ENCODE results near the gene PTBP2.

DNA sequence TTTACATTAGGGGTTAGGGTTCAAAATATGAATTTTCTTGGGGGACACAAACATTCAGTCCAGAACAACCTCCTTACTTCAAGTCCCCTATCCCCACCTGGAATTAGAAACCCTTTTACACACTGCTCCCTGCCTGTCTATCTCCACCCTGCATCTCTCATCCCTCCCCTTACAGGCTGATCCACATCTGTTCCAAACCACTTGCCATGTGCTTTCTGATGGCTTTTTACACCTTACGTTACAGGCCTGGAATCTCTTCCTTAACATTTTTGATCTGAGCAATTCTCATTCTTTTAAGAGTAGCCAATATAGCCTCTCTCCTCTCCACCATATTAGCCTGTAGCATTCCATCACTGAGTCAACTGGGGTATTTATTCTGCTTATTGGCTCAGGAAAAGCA, 122.0 kb downstream of the PTBP2 start:
- TF ChIP-seq POLR2AphosphoS5 (IDR thresholded peaks at IDR 0.05) (no peak), EP300 (IDR thresholded peaks at IDR 0.05) (no peak)
- TF ChIP-seq, protein P1, sequence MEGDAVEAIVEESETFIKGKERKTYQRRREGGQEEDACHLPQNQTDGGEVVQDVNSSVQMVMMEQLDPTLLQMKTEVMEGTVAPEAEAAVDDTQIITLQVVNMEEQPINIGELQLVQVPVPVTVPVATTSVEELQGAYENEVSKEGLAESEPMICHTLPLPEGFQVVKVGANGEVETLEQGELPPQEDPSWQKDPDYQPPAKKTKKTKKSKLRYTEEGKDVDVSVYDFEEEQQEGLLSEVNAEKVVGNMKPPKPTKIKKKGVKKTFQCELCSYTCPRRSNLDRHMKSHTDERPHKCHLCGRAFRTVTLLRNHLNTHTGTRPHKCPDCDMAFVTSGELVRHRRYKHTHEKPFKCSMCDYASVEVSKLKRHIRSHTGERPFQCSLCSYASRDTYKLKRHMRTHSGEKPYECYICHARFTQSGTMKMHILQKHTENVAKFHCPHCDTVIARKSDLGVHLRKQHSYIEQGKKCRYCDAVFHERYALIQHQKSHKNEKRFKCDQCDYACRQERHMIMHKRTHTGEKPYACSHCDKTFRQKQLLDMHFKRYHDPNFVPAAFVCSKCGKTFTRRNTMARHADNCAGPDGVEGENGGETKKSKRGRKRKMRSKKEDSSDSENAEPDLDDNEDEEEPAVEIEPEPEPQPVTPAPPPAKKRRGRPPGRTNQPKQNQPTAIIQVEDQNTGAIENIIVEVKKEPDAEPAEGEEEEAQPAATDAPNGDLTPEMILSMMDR (IDR thresholded peaks at IDR 0.05), result no peak
